GM19351 (cell line): Measurements from ENCODE around the gene PERP.
"Not testable (repeated sequence)": the region's sequence is repeated elsewhere in the genome, so short reads cannot be mapped to it uniquely, and the experiment has no call there.

Source experiments
- ATAC-seq: cut with Tn5 transposase; IDR thresholded peaks from one replicate; pipeline ENCODE4 v1.9.1; 2021; ENCODE audit warnings: mild to moderate bottlenecking, moderate library complexity; ENCODE audit not compliant: unreplicated experiment

Gene PERP

GRCh38 chr6:138105880-138106664 is 1.1 kb downstream of the PERP start:
- ATAC-seq = no peak

GRCh38 chr6:138105446-138105845 is 1.8 kb downstream of the PERP start:
- no peak for ATAC-seq

GRCh38 chr6:138104618-138105213 is 2.5 kb downstream of the PERP start:
- no peak for ATAC-seq

- ATAC-seq = no peak
These were observed 3.3 kb downstream of the PERP start for GRCh38 chr6:138103871-138104270.

GRCh38 chr6:138101946-138102731 is 5.1 kb downstream of the PERP start:
- no peak for ATAC-seq

- no peak for ATAC-seq
These were observed 7.4 kb downstream of the PERP start for GRCh38 chr6:138099832-138100231.

- no peak for ATAC-seq
These were observed 8.9 kb downstream of the PERP start for GRCh38 chr6:138098306-138098705.

- no peak for ATAC-seq
These were observed 13.0 kb downstream of the PERP start for GRCh38 chr6:138094260-138094659.

- ATAC-seq = no peak
These were observed 13.6 kb downstream of the PERP start for GRCh38 chr6:138093632-138094031.

GRCh38 chr6:138092686-138093085 is 14.5 kb downstream of the PERP start:
- ATAC-seq = no peak

GRCh38 chr6:138089325-138089724 is 17.9 kb downstream of the PERP start:
- ATAC-seq = no peak

GRCh38 chr6:138088326-138088762 is 18.9 kb downstream of the PERP start:
- no peak for ATAC-seq

- ATAC-seq = no peak
These were observed 19.5 kb downstream of the PERP start for GRCh38 chr6:138087593-138088325.

GRCh38 chr6:138086573-138087196 is 20.5 kb downstream of the PERP start:
- no peak for ATAC-seq

- no peak for ATAC-seq
These were observed 21.4 kb downstream of the PERP start for GRCh38 chr6:138085839-138086222.

GRCh38 chr6:138084904-138085838 is 22.0 kb downstream of the PERP start:
- no peak for ATAC-seq

- ATAC-seq = no peak
These were observed 25.0 kb downstream of the PERP start for GRCh38 chr6:138082232-138082631.

GRCh38 chr6:138079556-138079955 is 27.7 kb downstream of the PERP start:
- ATAC-seq = not testable (repeated sequence)

GRCh38 chr6:138078491-138078890 is 28.7 kb downstream of the PERP start:
- no peak for ATAC-seq

GRCh38 chr6:138073264-138073663 is 34.0 kb downstream of the PERP start:
- no peak for ATAC-seq
